NCI-H1092 (cell line): ENCODE measurements around the gene LRRC75A.

Source experiments
- DNase-seq: peaks from one replicate; lab custom pipeline; 2025; lab: John Stamatoyannopoulos, UW

Gene LRRC75A

DNA sequence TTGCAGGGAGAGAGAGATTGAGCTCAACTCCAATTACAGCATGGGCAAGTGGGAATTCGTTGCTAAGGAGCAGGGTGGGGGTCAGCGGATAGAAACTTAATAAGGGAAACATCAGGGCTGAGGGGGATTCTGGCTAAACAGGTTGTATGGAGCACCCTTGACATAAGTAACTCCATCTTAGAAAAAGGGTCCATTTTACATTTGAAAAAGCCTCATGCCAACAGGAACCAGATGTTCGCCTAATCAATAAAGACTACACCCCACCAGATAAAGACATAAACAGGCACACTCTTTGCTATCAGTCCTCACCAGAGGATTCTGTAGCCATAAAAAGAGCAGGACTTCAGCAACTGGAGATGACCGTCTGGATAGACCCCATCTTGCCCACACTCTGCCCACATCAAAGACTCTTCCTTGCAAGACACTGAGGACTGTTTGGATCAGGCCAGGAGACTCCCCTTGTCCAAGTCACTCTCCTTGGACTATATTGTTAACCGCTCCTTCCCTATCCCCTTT lies 1.6 kb upstream of the LRRC75A start:
- DNase-seq = no peak

GRCh38 chr17:16492613-16493530 lies 879 bp upstream of the LRRC75A start:
- no peak for DNase-seq

- no peak for DNase-seq
These were observed 776 bp downstream of the LRRC75A start for GRCh38 chr17:16491131-16491702.

DNA sequence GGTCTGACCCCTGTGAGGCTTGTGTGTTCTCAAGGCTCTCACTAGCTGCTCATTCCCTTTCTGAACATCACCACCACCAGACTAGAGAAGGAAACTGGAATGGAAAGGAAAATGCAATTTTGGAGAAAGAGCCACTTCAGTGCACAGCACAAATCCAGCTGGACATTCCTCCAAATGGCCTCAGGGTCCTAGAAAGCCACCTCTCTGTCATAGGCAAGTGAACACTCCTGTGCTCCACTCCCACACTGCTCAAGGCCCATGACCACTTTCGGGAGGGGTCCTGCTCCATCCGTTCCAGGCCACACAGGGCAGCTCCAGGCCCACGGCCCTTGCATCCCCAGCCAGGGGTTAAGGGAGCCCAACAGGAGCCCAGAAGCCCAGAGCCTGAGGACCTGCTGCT lies 2.6 kb downstream of the LRRC75A start:
- no peak for DNase-seq

- no peak for DNase-seq
These were observed 3.0 kb downstream of the LRRC75A start for GRCh38 chr17:16488968-16489337.

DNA sequence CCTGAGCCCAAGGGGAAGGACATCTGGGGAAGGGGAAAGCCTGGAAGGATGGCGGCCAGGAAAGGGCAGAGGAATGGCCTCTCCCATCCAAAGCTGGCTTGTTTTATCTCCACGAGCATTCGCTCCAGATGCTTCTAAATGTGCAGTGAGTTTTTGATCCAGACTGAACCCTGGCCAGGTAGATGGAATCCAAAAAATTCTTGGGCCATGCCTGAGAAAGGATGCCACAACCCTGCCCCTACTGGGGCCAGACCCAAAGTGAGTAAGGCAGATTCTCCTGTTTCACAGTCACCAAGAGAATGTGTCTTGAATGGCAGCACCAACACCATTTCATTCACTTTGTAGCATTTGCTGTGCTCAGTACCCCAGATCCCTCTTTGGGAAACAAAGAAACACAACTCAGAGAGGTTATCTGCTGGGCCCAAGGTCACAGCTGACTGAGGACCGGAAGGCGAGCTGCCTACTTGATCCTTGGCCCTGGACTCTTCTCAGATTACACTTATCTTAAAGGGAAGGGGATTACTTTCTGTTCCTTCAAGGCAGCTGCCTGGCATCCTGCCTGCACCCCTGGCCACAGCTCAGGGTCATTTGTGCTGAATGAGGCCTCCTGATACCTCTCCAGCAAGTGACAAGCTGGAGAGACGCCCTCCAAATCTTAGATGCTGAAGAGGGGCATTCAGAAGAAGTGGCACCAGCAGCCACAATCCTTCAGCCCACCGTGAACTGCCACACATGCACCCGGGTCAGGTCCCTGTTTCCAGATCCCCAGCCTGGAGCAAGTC lies 3.6 kb downstream of the LRRC75A start:
- no peak for DNase-seq

DNA sequence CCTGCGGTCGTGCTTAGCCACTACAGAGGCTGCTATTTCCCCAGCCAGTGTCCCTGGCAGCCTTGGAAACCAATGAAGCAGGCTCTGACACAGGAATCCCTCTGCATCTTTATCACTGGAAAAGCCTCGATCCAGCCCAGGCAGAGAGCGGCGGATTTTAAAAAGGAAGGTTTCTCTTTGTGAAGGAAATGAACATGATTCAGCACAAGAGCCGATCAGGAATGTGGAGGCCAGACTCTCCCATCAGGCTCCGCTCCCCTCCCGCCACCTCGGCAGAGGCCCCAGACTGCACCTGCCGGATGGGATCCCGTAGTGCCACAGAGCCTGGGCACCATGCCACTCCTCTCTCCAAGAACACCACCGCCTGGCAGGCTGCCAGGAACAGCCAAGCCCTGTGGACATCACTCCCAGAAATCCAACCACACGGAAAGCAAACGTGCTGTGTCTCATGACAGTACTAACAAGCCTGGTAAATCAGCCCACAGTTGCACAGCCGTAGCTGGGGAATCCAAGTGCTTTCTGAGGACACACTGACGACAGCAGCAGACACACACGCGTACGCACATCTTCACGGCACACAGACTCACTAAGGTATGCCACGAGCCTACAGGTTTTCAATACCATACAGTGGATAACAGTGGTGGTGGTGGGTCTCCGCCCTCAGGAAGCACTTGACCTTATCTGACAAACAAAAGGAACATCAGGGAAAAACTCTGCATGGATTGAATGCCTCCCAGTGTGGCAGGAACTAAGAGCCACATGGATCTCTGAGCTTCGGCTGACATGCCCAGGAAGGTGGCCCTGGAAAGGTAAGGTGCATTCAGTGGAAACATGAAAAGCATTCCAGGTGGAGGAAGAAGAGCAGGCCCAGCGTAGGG lies 5.4 kb downstream of the LRRC75A start:
- peak; percentile 96 for DNase-seq

DNA sequence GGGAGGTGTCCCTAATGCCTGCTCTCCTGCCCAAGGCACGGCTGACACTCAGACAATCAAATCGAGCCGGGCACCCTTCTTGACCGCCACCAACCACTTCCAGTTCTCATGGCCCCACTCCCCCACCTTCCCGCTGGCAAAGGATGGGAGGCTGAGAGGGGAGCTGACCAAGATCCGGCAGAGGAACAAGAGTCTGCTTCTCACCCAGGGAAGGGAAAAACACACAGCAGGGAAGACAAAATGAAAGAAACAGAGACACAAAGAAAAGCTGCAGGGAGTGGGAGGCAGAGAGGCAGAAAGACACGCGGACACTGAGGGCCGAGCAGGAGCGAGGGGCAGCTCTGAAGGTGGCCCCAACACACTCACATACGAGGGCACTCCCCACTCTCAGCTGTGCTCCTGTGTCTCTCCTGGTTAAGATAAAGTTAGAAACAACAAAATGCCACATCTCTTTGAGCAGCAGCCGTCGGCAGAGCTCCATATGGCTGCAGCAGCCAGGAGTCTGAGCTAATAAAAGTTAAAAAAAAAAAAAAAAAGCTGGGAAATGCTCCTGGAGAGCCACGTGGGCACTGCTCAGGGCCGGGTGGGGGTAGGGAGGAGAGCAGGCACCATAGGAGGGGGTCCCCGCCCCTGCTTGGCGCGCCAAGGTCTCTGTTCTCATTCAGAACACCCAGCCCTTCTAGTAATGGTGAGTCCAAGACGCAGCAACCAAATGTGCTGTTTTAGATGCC lies 7.4 kb downstream of the LRRC75A start:
- DNase-seq = no peak

- DNase-seq = no peak
These were observed 8.9 kb downstream of the LRRC75A start for GRCh38 chr17:16483021-16483645.

DNA sequence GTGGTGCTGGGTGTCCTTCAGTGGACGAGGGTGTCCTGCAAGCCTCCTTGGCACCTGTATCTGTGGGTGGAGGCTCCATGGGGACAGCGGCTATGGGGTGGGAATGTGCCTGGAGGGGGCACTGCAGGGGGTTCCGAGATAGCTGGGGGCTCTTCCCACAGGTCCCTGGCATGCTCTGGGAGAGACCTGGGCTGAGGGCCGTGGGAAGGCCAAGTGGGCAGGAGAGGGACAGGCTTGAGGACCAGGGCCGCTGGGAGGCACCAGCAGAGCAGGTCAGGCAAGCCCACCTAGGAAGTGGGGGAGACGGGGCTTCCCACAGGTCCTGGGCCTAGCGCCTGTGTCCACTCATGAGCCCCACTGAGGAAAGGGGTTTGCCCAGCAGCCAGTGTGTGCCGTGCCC lies 9.7 kb downstream of the LRRC75A start:
- DNase-seq = no peak

DNA sequence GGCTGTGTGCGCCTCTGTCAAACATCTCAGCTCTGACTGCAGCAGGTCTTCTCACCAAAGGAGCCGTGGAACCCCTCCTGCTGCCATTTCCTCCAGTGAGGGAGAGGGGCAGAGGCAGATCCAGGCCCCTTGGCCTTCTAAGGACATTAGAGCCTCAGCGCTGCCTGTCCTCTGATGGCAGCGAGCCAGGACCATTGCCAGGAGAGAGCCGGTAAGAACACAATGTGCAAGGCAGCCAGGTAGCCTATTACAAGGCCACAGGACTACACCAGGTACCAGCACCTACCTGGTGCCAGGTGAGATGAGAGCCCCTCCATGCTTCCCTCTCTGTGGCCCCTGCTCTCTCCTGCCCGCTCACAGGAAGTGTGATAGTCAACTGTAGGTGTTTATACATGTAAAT lies 11.0 kb downstream of the LRRC75A start:
- no peak for DNase-seq

GRCh38 chr17:16479264-16479663 lies 12.7 kb downstream of the LRRC75A start:
- no peak for DNase-seq

DNA sequence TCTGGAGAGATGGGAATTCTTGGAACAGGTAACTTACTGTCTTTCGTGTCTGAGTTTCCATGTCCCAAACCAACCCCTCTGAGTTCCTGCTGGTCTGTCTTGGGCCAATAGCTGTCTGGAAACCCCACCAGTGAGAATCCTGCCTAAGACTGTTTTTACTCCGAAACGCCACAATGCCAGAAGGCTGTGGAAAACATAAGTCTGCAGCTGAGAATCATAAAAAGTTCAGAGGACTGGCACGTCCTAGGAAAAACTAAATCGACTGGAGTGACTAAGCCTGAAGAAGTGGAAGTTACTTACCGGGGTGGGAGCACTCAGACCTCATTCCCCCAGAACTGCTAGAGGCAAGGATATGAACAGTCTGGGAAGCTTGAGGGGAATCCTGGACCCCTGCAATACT lies 13.3 kb downstream of the LRRC75A start:
- DNase-seq = no peak

- DNase-seq = no peak
These were observed 14.3 kb downstream of the LRRC75A start for GRCh38 chr17:16477666-16478065.

- DNase-seq = no peak
These were observed 14.7 kb downstream of the LRRC75A start for GRCh38 chr17:16477255-16477654.

- DNase-seq = no peak
These were observed 16.8 kb downstream of the LRRC75A start for GRCh38 chr17:16475179-16475704.

DNA sequence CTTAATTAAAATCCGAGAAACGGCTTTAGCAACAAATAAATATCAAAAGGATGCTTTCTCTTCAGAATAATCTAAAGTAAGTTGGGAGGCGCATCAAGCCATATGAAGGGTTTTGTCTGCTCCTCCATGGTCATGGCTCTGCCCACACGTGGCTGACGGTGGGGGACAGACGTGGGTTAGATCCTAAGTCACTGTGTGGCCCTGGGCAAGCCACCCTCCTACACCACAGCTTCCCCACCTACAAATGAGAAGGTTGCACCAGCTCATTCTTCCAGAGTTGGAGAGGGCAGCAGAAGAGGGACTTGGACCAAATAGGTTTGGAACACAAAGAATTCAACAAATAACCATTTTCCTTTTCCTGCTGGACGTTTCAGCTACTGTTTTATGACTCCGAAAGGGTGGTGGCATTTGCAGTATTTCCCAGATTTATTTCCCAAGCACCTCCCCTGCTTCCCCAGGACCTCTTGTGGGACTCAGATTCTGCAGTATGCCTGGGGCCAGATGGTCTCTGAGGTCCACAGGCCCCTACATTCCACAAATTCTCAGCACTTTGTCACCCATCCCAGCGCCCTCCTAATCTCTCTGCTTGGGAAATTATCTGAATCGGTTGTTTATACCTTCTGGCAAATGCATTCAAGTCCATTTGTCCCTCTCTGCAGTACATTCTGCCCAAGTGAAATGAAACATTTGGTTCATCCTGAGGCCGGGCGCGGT lies 17.8 kb downstream of the LRRC75A start:
- DNase-seq = no peak

GRCh38 chr17:16473044-16474011 lies 18.7 kb downstream of the LRRC75A start:
- no peak for DNase-seq
